Right atrium auricular region (tissue), 2 donors: ENCODE data around the gene LRRC28. TPM values are rescaled to one million over a fixed set of nuclear protein-coding genes. Genes with fewer than 3 reads are reported as not detected.

Experiments
- DNase-seq: peaks from one replicate; pipeline ENCODE4 v3.0.0-alpha.2; 2019; ENCODE audit warnings: low spot score
- H3K27ac ChIP-seq, 2 donors: fragments of 200-600 bp; sonication (generic); 1 replicate in 1 of 2; 2 replicates in 1 of 2; pipeline ENCODE4 v1.5.1; 2016 to 2019
- H3K27me3 ChIP-seq, 2 donors: fragments of 200-600 bp; sonication (generic); one replicate each; pipeline versions ENCODE4 v1.5.1 to v1.6.0; 2017 to 2019
- H3K36me3 ChIP-seq: fragments of 200-600 bp; sonication (generic); one replicate; pipeline ENCODE4 v1.5.1; 2016
- H3K4me1 ChIP-seq, 2 donors: fragments of 200-600 bp; sonication (generic); one replicate each; pipeline versions ENCODE4 v1.5.1 to v1.6.0; 2017 to 2019
- H3K4me3 ChIP-seq, 2 donors: fragments of 200-600 bp; sonication (generic); 1 replicate in 1 of 2; 2 replicates in 1 of 2; pipeline ENCODE4 v1.5.1; 2017 to 2019; ENCODE audit warnings: mild to moderate bottlenecking in 1 of 2, moderate library complexity in 1 of 2
- H3K9me3 ChIP-seq, 2 donors: fragments of 200-600 bp; sonication (generic); one replicate each; pipeline ENCODE4 v1.5.1; 2019
- CTCF ChIP-seq, 2 donors: fragments of 200-600 bp; sonication (generic); IDR thresholded peaks; one replicate each; pipeline ENCODE4 v1.5.1; 2019; ENCODE audit warnings: antibody characterized with exemption in 2 of 2
- total RNA-seq, 2 donors: library from RNA; depleted of rRNA; stranded (reverse); fragments of >200 nt; gene quantifications; one replicate each; pipeline ENCODE4 v1.1.0, GENCODE V29; 2016

Gene LRRC28
- total RNA-seq, 2 donors from 2014 or later = 29.8 to 34.5 TPM

GRCh38 chr15:99368743-99369142, 117.5 kb downstream of the LRRC28 start:
- Histone ChIP-seq H3K27me3 (no peaks in the 10 kb centered on the region), H3K4me3 (no peak overlapping the region), H3K4me1 (peaks cover 0 to 6% of the 10 kb centered on the region in 2 donors), H3K36me3 (no peaks in the 10 kb centered on the region), H3K9me3 (peaks cover 0 to 15% of the 10 kb centered on the region in 2 donors), H3K27ac (no peak overlapping the region)
- no peak for TF ChIP-seq CTCF (IDR thresholded peaks at IDR 0.05)
- no peak for DNase-seq

- Histone ChIP-seq H3K4me3 (no peak overlapping the region), H3K4me1 (peaks cover 0 to 6% of the 10 kb centered on the region in 2 donors), H3K9me3 (peaks cover 0 to 15% of the 10 kb centered on the region in 2 donors), H3K27me3 (no peaks in the 10 kb centered on the region), H3K27ac (no peak overlapping the region), H3K36me3 (no peaks in the 10 kb centered on the region)
- no peak for TF ChIP-seq CTCF (IDR thresholded peaks at IDR 0.05)
- DNase-seq = no peak
Observed at GRCh38 chr15:99369196-99369595, 117.9 kb downstream of the LRRC28 start.

- Histone ChIP-seq H3K27ac (no peak overlapping the region), H3K27me3 (no peaks in the 10 kb centered on the region), H3K9me3 (peaks cover 0 to 31% of the 10 kb centered on the region in 2 donors), H3K4me1 (peaks cover 0 to 6% of the 10 kb centered on the region in 2 donors), H3K4me3 (no peak overlapping the region), H3K36me3 (no peaks in the 10 kb centered on the region)
- DNase-seq = no peak
- no peak for TF ChIP-seq CTCF (IDR thresholded peaks at IDR 0.05)
Observed at GRCh38 chr15:99371180-99372103, 120.2 kb downstream of the LRRC28 start.

- H3K27ac ChIP-seq = no peak overlapping the region
- DNase-seq = no peak
- no peak overlapping the region for H3K4me3 ChIP-seq
- no peaks in the 10 kb centered on the region for H3K9me3 ChIP-seq
- peaks cover 0 to 20% of the 10 kb centered on the region in 2 donors for H3K4me1 ChIP-seq
- no peak for TF ChIP-seq CTCF (IDR thresholded peaks at IDR 0.05)
- H3K27me3 ChIP-seq = no peaks in the 10 kb centered on the region
- no peaks in the 10 kb centered on the region for H3K36me3 ChIP-seq
Observed at GRCh38 chr15:99385005-99385669, 133.9 kb downstream of the LRRC28 start.

- TF ChIP-seq CTCF (IDR thresholded peaks at IDR 0.05) = peak in 1 of 2 donors; percentile 26
- peak; percentile 73 for DNase-seq
- no peak overlapping the region for H3K4me3 ChIP-seq
- peaks cover 0 to 20% of the 10 kb centered on the region in 2 donors for H3K4me1 ChIP-seq
- H3K27ac ChIP-seq = peak overlapping the region in 1 of 2 donors; percentile 39
- no peaks in the 10 kb centered on the region for H3K27me3 ChIP-seq
- H3K9me3 ChIP-seq = no peaks in the 10 kb centered on the region
- H3K36me3 ChIP-seq = no peaks in the 10 kb centered on the region
Observed at GRCh38 chr15:99385865-99386264, 134.6 kb downstream of the LRRC28 start.
